ENCODE data around the gene MCC.
"Not testable (repeated sequence)": the region's sequence is repeated elsewhere in the genome, so short reads cannot be mapped to it uniquely, and the experiment has no call there.

MCC gene

DNA sequence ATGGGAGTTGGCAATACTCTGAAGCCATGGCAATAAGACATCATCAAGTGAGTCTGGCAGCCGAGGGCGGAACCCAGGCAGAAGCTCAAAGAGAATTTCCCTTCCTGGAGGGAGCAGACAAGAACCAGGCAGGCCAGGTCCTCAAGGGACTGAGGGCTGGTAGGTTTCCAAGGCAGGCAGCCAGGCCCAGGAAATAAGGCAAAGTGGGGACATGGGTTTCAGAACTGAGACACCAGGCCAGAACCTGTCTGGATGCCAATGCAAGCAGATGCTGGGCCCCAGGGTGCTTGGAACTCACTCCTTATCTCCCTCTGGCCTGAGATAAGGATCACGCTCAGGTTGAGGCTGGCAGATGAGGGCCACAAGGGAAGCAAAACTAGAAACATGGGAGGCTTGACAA, 62.3 kb downstream of the MCC start:
- no peak for DNase-seq (ENCODE audit: low spot score)

DNA sequence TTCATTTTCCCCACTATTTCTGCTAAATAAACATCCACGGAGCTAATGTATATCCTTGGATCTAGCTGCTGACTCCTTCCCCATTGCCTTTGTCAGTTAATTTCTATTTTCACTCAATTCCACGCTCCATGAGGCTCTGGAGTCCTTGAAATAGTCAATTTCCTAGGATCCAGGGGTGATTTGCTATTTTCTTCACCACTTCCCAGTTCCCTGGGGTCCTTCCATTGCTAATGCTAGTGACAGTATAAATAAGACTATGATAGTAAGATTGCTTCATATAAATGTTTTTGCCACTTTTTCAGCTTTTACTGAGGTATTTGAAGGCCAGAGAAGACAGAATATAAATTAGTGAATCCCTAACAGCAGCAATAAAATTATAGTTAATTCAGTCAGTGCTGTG, 66.6 kb downstream of the MCC start:
- no peak for DNase-seq (ENCODE audit: low spot score)

DNA sequence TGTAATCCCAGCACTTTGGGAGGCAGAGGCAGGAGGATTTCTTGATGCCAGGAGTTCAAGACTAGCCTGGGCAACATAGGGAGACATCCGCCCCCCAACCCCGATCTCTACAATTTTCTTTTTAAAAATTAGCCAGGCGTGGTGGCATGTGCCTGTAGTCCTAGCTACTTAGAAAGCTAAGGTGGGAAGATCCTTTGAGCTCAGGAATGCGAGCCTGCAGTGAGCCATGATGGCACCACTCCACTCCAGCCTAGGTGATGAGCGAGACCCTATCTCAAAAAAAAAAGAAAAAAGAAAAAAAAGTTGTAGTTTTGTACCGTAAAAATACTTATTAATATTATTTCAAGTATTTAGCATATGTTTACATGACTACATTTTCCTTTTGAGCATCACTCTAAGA, 82.7 kb downstream of the MCC start:
- DNase-seq (ENCODE audit: low spot score): no peak

DNA sequence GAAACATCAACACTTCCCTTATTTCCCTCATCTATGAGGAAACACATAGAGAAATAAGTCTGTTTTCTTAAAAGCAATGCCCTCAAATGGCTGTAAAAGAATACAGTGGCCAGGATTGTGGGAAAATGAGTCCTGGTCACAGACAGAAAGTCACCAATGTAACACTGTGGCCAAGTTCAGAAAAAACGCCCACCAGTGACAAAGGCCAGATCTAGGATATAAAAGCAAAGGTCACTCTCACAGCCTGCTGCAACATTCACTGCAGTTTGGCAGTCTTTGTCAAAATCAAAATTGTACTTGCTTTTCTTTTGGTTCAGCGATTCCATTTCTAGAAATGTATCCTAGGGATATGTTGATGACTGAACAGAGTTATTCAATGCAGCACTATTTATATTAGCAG, 84.0 kb downstream of the MCC start:
- DNase-seq (ENCODE audit: low spot score): no peak

DNA sequence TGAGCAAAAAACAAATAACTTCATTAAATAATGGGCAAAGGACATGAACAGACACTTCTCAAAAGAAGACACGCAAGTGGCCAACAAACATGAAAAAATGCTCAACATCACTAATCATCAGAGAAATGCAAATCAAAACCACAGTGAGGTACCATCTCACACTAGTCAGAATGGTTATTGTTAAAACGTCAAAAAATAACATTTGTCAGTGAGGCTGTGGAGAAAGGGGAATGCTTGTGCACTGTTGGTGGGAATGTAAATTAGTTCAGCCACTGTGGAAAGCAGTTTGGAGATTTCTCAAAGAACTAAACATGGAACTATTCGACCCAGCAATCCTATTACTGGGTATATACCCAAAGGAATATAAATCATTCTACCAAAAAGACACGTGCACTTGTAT, 90.3 kb downstream of the MCC start:
- not testable (repeated sequence) for DNase-seq (ENCODE audit: low spot score)

DNA sequence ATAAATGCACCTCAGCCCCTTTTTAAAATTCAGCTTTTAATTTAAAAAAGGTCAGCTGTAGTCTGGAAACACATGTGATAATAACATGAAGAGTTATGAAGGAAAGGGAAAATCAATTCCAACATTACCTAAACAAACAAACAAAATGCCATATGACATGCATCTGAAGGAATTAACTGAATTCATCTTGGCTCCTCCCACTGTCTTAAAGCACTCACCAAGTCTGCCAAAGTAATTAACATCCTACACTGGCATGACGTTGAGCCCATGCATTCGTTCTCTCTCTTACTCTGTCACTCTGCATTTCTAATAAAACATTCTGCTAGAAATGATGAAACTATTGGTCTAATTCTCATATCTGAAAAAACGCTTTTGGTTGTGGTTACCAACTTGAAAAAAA, 91.2 kb downstream of the MCC start:
- DNase-seq (ENCODE audit: low spot score): no peak

DNA sequence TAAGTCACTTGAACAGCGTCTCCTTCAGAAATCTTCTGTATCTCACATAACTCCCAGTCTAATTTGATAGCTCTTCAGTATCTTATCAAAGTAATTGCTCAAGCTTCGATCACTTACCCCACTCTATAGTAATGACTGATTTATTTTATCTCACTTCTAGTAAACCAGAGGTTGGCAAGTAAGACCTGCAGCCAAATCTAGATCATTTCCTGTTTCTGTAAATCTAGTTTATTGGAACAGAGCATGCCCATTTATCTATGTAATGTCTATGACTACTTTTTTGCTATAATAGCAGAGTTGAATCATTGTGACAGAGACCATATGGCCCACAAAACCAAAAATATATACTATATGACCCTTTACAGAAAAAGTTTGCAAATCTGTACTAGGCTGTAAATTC, 93.6 kb downstream of the MCC start:
- no peak for DNase-seq (ENCODE audit: low spot score)

DNA sequence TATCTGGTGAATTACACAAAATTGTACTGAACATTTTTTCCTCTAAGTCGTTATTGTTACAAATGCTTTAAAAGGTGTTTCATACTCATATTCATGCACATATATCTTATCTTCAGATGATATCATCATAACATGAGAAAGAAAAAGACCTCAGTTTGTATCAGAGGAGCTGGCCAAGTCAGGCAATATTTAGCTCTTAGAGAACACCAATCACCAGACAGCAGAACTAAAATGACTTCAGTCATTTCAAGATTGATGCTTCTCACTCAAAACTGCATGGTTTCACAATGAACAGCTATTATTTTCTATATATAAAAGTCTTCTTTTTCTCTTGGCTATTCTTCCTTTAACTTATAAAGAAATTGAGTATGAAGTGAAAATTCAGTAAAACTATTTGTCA, 98.0 kb downstream of the MCC start:
- DNase-seq (ENCODE audit: low spot score): no peak

DNA sequence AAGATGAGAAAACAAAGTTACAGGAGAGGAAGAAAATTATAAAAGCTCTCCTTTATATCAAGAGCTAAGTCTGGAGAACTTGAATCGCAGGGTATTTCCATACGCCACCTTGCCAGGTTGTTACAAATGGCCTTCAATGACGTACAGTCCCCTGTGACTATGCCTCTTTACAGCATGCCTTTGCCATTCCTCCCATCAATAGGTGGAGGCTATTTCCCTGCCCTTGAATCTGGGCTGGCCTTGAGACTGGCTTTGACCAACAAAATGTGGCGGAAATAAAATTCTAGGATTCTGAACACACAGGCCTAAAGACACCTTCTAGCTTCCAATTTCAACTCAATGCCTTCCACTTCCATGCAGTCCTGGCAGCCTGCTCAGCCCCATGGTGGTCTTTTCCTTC, 99.1 kb downstream of the MCC start:
- DNase-seq (ENCODE audit: low spot score): no peak

DNA sequence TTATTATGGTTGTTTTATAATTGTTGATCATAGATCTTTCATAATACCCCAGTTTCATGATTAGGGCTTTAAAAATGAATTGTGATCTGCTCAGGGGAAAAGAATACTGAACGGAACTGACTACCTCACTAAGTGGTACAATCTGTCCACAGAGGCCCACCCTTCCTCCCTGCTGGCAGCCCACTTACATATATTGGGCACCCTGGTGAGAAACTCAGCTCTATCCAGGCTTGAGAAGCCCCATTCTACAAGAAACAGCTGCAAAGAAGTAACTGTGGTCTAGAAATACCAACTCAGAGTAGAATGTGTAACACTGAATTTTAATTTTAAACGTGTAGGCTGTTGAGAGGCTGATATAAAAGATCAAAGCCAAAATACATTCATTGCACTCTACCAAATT, 100.4 kb downstream of the MCC start:
- DNase-seq (ENCODE audit: low spot score): no peak

DNA sequence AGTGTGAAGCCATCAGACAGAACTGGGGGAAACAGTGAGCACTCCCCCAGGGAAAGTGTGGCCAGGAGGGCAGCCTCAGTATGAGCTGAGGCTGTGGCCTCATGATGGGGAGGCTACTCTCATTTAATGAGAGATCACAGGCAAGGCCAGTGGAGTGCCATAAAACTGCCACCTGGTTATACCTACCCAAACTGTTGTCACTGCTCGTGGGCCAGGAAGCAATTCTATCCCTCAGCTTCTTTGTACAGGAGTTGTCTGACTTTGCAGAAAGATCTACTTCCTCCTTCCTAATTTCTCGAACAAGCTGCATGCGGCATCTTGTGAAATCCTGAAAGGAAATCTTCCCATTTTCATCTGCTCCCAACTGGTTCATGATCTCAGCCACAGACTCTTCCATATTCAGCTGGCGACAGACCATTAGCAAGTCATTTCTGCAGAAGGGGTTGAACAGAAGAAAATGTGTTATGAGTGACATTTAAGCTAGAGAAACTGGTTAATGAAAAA, 103.4 kb downstream of the MCC start:
- no peak for DNase-seq (ENCODE audit: low spot score)

DNA sequence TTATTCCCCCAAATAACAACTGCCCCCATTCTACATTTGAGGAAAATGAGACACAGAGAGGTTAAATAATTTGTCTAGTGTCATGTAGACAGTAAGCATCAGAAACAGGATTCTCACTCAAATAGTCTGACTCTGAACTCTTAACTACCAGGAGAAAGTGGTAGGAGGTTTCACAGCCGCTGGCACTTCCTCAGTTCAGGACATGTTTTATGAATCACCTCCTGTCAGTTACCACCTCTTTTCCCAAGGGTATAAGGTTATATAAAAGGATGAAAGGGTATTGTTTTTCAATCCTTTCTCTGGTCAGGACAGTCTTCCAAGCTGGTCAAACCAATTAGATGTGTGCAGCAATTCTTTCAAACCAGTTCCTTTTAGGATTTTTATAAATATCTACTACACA, 105.5 kb downstream of the MCC start:
- no peak for DNase-seq (ENCODE audit: low spot score)

DNA sequence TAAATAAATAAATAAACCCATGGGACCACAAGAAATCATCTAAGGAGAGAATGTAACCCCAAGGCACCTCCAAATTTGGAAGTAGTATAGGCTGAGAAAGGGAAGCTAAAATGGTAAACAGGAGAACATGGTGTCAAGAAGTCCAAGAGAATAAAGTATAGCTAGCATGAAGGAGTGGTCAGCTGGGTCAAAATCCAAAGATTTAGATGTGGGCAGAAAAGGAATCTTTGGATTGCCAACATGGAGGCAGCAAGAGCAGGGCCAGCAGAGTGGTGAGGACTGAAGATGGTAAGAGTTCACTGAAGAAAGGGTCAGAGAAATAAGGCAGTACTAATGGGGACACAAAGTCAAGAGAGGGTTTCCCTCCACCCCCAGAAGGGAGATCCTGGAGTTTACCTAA, 106.5 kb downstream of the MCC start:
- no peak for DNase-seq (ENCODE audit: low spot score)

DNA sequence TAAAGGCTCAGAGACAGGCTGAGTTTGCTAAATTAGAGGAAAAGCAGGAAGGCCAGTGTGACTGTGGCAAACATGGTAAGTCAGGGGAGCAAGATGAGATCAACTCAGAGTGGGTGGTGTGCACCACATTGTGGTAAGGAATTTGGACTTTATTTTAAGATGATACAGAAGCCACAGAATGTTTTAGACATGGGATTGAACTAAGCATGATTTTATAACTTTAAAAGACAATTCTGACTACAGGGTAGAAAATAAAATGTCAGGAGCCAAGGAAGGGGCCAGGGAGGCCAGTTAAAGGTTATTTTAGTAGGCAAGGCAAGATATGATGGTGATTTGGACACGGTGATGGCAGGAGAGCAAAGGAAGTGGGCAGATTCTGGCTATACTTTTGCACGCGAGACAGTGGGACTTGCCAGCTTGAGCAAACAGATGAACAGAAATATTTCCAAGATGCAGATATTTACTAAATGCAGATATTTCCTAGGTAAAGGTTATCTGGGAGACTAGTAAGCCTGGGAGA, 107.4 kb downstream of the MCC start:
- DNase-seq (ENCODE audit: low spot score): no peak

DNA sequence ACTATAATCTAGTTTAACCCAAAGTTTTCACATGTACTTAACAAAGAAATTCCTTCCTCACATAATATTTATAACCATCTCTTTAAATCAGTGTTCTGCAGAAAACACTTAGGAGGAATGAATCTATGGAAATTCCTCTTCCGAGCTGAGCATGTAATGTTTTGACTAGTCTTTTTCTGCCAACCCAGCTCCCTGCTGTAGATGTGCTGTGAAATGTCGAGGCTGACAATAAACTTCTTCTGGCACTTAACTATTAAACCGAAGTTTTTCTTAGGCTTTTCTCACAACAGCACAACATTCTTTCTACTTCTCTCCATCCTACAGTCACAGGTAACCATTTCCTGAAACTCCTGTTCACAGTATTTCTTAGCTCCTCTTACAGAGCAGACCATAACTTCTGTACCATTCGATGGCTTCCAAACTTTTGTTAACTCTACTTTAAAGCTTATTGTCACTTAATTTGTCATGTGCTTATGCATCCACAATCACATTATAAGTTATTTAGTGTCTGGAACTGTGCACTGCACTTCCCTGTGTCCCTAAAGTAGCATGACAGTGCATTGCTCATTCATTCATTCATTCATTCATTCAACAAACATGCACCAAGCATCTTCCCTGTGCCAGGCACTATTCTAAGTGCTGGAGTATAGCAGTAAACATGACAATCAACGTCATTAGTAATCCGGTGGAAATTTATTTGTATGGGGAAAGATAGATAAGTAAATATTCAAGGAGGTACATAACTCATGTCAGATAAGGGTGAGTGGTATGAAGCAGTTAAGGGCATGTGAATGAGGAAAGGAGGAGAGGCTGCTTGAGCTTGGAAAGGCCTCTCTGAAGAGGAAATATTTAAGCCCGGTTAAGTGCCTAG, 108.1 kb downstream of the MCC start:
- DNase-seq (ENCODE audit: low spot score): no peak

DNA sequence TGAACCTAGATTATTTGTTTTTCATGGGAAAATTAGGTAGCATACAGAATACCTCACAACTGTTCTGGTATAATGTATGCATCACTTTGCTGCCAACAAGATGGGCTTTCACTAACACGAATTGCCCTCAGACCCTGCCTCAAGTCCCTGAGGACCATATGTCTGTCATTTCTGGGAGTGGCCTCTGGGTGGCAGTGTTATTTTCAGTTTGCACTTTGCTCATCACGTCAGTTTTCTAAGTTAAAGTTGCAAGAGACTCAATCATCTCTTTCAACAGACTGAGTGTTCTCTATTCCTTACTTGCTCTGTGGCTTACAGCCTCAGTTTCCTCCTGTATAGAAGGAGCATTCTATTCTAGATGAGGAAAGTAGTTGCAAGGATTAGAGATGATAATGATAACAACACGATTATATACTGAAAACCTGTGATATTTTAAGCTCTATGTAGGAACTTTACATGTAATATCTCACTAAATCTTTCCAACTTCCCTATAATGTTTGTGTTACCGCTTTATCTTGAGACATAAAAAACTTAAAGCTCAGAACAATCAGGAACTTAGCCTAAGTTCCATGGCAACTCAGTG, 109.2 kb downstream of the MCC start:
- DNase-seq (ENCODE audit: low spot score): peak; percentile 74

DNA sequence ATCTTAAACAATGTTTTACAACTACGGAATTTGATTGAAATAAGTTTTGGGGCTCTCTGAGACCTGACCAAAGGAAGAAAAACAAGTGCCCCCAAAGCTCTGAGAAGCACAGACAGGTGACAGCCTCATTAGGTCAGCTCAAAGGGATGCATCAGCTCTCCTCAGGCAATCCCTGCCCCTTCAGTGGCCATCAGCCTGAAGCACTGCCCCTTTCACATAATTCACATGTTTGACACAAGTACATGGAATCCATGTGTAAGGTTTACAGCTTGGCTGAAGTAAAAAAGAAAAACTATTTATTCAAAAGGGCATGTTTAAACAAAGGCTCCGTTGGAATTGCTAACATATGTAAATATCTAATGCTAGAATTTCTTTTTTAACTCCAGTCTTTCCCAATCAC, 109.7 kb downstream of the MCC start:
- peak; percentile 14 for DNase-seq (ENCODE audit: low spot score)

DNA sequence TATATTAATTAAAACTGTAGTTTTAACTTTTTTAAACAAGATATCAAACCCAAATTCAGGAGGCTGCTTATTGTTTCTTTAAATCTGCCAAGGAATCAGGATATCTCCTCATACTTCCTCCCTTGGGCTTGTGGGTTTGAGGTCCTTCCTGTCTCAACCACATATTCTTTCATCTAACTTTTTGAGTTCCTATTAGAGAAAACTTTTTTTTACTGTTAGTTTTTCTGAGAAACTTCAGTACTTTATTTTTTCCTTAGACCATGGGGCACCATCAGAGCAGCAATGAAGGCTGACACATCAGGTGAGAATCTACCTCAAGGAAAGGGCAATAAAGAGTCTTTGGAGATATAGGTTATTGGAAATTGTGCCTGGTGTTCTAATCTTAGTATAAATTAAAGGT, 110.2 kb downstream of the MCC start:
- DNase-seq (ENCODE audit: low spot score): no peak

DNA sequence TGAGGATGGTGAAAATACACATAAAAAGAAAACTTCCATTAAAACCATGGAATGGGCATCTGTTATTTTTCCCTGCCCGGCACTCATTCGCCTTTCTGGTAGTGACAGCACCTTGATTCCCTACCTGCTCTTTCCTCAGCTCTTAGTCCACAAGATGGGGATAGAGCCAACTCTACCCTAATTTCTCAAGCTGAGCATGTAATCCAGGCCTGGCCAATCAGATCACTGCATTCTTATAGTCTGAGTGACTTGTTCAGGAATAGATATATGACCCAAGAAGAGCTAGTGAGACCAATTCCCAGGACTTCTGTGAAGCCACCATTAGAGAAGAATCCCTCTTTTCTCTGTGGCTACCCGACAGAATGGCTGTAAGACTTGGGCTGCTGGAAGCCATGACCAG, 111.6 kb downstream of the MCC start:
- peak; percentile 10 for DNase-seq (ENCODE audit: low spot score)

DNA sequence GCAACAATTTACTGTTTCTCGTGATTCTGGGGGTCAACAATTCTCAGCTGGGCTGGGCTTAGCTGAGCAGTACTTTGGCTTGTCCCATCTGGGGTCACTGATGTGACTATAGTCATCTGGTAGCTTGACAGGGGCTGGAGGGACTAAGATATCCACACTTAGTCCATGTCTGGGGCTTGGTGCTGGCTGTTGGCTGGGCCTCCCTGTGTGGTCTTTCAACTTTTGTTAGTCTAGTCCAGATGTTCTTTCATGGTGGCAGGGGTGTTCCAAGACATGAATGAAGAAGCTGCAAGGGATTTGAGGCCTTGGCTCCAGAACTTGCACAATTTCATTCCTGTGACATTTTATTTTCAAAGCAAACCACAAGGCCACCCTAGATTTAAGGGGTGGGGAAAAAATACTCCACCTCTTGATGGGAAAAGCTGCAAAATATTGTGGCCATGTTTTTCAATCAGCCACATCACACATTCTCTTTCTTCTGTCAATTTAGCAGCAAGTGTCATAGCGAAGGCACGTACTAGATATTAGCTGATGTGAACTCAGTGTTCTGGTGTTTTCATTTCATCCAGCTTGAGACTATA, 112.7 kb downstream of the MCC start:
- no peak for DNase-seq (ENCODE audit: low spot score)

DNA sequence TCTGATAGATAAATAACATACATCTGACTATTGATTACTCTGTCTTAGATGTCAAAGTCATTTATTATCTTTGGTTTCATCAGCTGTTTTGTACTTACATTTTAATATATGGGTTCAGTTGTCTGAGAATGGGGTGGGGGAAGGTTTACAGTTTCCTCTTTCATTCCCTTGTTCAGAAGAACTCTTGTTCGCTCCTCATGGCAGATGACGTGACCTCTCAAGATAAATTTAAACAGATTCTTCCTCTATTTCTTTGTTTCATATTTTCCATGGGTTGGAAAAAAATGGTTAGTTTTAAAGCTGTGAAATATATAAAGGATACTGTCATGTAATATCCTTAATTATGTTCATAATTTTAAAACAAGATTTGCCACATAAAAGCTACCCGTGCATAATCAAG, 114.8 kb downstream of the MCC start:
- DNase-seq (ENCODE audit: low spot score): no peak

DNA sequence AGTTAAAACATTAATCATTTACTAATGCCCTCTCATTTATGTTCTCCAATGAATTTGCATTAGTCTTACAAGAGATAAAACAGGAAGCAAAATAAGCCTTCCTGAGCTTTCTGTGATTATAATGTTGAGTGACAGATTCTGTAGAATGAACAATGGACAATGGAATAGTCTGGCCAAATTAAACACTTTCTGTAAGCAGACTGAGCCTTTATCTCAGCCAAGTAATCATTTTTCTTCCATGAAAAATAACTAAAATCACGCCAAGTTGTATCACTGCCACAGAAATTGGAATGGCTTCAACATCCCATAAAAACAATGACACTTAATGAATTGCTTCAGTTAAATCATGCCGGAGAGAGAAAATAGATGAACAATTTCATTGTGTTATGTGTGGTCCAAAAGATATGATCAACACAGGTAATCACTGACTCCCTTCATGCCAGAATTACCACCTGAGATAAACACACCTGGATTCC, 116.5 kb downstream of the MCC start:
- no peak for DNase-seq (ENCODE audit: low spot score)

DNA sequence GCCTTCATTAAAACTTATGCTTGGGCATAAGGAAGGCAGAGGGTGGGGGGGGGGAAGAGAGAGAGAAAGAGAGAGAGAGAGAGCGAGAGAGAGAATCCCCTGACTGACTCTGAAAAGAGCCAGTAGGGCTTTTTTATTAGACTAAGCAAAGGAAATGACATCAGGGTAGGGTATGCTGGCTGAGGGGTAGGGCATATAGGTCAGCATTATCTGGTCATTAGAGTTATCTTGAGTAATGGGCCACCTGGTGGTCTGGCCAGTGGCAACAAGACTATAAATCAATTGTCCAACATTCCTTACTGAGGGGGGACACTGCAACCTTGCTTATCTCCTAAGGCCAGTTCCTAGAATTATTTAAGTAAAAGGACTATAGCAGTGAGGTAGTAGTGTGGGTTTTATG, 120.7 kb downstream of the MCC start:
- peak; percentile 27 for DNase-seq (ENCODE audit: low spot score)

All from iPS-NIHi11 (cell line).